OCI-LY1 (cell line): Measurements from ENCODE around the gene PLA2G12A.

Experiments
- CTCF ChIP-seq: fragments of 200-600 bp; sonication (generic), shearing (Covaris generic); IDR thresholded peaks from 2 replicates; pipeline ENCODE4 v1.5.1; 2017; ENCODE audit warnings: mild to moderate bottlenecking, antibody characterized with exemption, low read length, moderate library complexity, mixed read lengths
- EZH2 ChIP-seq: fragments of 200-600 bp; sonication (generic), shearing (Covaris generic); IDR thresholded peaks from 2 replicates; pipeline ENCODE4 v1.8.0; 2017; ENCODE audit warnings: borderline replicate concordance, mixed run types, mild to moderate bottlenecking, antibody characterized with exemption, low read length, moderate library complexity, mixed read lengths

- no peak for TF ChIP-seq CTCF
- TF ChIP-seq EZH2: no peak
Observed at GRCh38 chr4:109662771-109663170, 67.1 kb downstream of the PLA2G12A start.
